GM12874 (cell line): Measurements from ENCODE around the gene TLDC2.

Source experiments
- CTCF ChIP-seq: IDR thresholded peaks from 2 replicates; pipeline ENCODE4 v1.5.1; 2011; ENCODE audit warnings: low read depth, mild to moderate bottlenecking, control low read depth, low read length, moderate library complexity; ENCODE audit not compliant: insufficient read depth

The TLDC2 gene

DNA sequence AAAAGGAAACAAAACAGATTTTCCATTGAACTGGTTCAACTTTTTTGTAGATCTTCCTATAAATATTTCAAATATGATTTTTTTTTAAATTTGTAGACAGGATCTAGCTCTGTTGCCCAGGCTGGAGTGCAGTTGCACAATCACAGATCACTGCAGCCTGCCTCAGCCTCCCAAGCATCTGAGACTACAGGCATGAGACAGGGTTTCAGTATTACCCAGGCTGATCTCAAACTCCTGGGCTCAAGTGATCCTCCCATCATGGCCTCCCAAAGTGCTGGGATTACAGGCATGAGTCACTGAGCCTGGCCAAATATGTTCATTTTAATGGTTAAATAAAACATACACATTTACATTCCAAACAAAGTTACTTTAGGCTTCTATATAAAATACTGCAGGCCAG, 42.0 kb downstream of the TLDC2 start:
- no peak for TF ChIP-seq CTCF

DNA sequence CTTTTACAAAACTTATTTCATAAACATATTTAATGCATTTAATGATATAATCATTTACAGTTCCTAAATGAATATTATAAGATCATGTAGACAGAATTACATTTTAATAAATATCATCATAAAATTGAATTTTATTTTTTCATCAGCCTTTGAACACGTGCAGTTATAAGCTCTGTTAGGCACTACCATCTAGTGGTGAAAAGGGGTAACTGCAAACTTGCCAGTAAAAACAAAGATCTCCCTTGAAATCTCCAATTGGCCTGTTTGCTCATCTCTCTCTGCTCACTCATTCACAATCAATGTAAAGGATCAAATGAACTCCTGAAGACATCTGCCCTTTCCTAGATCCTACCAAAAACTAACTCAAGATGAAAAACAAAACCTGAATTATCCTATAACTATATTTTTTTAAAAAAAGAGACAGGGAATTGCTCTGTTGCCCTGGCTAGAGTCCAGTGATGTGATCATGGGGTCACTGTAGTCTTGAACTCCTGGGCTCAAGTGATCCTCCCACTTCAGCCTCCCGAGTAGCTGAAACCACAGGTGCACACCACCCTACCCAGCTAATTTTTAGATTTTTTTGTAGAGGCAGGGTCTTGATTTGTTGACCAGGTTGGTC, 43.9 kb downstream of the TLDC2 start:
- peak; percentile 78 for TF ChIP-seq CTCF

GRCh38 chr20:36920334-36920730, 44.4 kb downstream of the TLDC2 start:
- no peak for TF ChIP-seq CTCF

DNA sequence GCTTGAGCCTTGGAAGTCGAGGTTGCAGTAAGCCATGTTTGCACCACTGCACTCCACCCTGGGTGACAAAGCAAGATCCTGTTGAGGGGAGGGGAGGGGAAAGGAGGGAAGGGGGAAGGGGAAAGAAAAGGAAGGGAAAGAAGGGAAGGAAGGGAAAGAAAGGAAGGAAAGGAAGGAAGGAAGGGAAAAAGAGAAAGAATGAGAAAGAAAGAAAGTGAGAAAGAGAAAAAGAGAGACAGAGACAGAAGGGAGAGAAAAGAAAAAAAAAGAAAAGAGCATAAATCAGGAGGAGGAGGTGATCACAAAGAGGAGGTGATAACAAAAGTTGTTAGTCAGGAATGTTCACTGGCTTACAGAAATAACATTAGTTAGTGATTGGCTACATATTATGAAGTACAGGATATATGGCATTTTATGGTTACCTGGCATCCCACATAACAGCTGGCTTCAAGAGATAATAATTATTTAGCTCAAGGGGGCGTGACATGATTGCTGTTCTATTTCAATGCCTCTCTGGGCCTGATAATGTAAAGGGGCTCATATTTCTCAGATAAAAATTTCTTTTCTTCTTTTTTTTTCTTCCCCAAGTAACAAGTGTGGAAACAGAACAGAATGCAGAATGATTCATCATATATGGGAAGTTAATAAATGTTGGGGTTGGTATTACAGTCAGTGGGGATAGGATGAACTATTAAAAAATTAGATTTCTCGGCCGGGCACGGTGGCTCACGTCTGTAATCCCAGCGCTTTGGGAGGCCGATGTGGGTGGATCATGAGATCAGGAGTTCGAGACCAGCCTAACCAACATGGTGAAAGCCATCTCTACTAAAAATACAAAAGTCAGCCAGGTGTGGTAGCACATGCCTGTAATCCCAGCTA, 48.5 kb downstream of the TLDC2 start:
- TF ChIP-seq CTCF, result no peak

DNA sequence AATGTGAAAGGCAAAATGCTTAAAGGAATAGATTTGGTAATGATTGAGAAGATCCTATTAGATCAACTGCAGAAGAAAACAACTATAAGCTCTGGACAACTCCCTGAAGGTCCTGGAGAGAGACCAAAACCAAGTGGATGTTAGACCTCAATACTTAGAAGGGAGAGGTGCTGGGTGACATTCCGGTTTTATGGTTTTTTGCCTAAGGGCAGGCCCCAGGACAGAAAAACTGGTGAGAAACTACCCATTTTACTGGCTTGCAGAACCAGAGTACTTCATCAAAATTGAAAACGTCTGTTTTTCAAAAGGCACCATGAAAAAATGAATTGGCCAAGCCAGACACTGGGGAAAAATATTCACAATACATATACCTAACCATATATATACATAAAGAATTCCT, 49.3 kb downstream of the TLDC2 start:
- TF ChIP-seq CTCF, result no peak

GRCh38 chr20:36926653-36927200, 50.8 kb downstream of the TLDC2 start:
- no peak for TF ChIP-seq CTCF

GRCh38 chr20:36927704-36928103, 51.8 kb downstream of the TLDC2 start:
- TF ChIP-seq CTCF, result no peak
